Panc1 (cell line): Measurements from ENCODE around the gene TIMM44. TPM values are rescaled to one million over a fixed set of nuclear protein-coding genes. Genes with fewer than 3 reads are reported as not detected.

Source experiments
- ATAC-seq: fragments of 200-7000 bp; cut with Tn5 transposase; 2 replicates; pipeline ENCODE4 v1.9.1; 2020; ENCODE audit warnings: mild to moderate bottlenecking, moderate library complexity
- BruUV-seq: library from RNA; stranded (reverse); fragments of 400-500 nt; replicated peaks from 2 replicates; lab custom pipeline; 2021; lab: Mats Ljungman, UMichigan
- CTCF ChIA-PET: fragments of 300-600 bp; sonication (Branson Sonifier 250); formaldehyde crosslinking; loops from one replicate; lab custom pipeline; 2022; ENCODE audit warnings: antibody characterized with exemption; lab: Charles Lee
- POLR2A ChIA-PET: fragments of 300-600 bp; sonication (Branson Sonifier 250); formaldehyde crosslinking; loops from one replicate; lab custom pipeline; 2022; ENCODE audit warnings: antibody characterized with exemption; lab: Charles Lee
- DNase-seq: peaks from one replicate; pipeline ENCODE4 v3.0.0-alpha.2; 2010; ENCODE audit warnings: low read depth, low spot score
- H3K27ac ChIP-seq: 2 replicates; pipeline ENCODE4 v1.5.1; 2011; ENCODE audit warnings: mild to moderate bottlenecking, low read length, inconsistent platforms
- H3K27me3 ChIP-seq: fragments of 200-500 bp; sonication (Bioruptor generic); 2 replicates; pipeline ENCODE4 v1.6.0; 2014; ENCODE audit warnings: low read length, inconsistent platforms; ENCODE audit not compliant: control insufficient read depth, insufficient read depth
- H3K36me3 ChIP-seq: fragments of 200-500 bp; sonication (Bioruptor generic); 2 replicates; pipeline ENCODE4 v1.5.1; 2014; ENCODE audit warnings: inconsistent platforms, mild to moderate bottlenecking, low read length, moderate library complexity; ENCODE audit not compliant: control insufficient read depth, insufficient read depth
- H3K4me1 ChIP-seq: 2 replicates; pipeline ENCODE4 v1.5.1; 2011; ENCODE audit warnings: inconsistent platforms, mild to moderate bottlenecking, low read length, moderate library complexity; ENCODE audit not compliant: control insufficient read depth, insufficient read depth
- H3K4me3 ChIP-seq, 2 experiments: 2 replicates each; pipeline ENCODE4 v1.5.1; 2011 to 2012; ENCODE audit warnings: low read depth in 2 of 2, low read length in 2 of 2, mild to moderate bottlenecking in 2 of 2, inconsistent platforms in 1 of 2, moderate library complexity in 1 of 2
- H3K9me3 ChIP-seq: fragments of 200-500 bp; sonication (Bioruptor generic); 2 replicates; pipeline ENCODE4 v1.5.1; 2014; ENCODE audit warnings: low read depth, mild to moderate bottlenecking, inconsistent platforms, low read length, moderate library complexity; ENCODE audit not compliant: control insufficient read depth, insufficient read depth
- CTCF ChIP-seq: fragments of 450-650 bp; IDR thresholded peaks from 2 replicates; pipeline ENCODE4 v1.5.1; 2017; ENCODE audit warnings: mild to moderate bottlenecking
- POLR2AphosphoS5 ChIP-seq: IDR thresholded peaks from 2 replicates; pipeline ENCODE4 v1.6.1; 2012; ENCODE audit warnings: mild to moderate bottlenecking, low read depth, low read length, moderate library complexity
- REST ChIP-seq, 2 experiments: IDR thresholded peaks; 2 replicates each; pipeline ENCODE4 v1.6.1; 2011 to 2012; ENCODE audit warnings: low read depth in 2 of 2, control low read depth in 1 of 2, low read length in 1 of 2, mild to moderate bottlenecking in 1 of 2, moderate library complexity in 1 of 2; ENCODE audit not compliant: insufficient read depth in 1 of 2
- SIN3A ChIP-seq: IDR thresholded peaks from 2 replicates; pipeline ENCODE4 v1.6.1; 2012; ENCODE audit warnings: low read depth, mild to moderate bottlenecking, low read length, moderate library complexity, borderline replicate concordance; ENCODE audit not compliant: insufficient read depth
- TCF7L2 ChIP-seq: IDR thresholded peaks from 2 replicates; pipeline ENCODE4 v1.6.1; 2011; ENCODE audit warnings: mild to moderate bottlenecking, low read depth, low read length, inconsistent platforms
- in situ Hi-C: cut with HindIII; loops from 2 replicates; pipeline ENCODE4 v1.10.0; 2016; ENCODE audit warnings: low sequenced_read_pairs, low pct_unique_long_range_greater_than_20kb
- intact Hi-C: fragments of 100-400 bp; cut with micrococcal nuclease; formaldehyde crosslinking; loops from one replicate; pipeline ENCODE4 v1.10.0; 2022; ENCODE audit not compliant: unreplicated experiment
- total RNA-seq: library from RNA; stranded (reverse); gene quantifications from one replicate; pipeline ENCODE4 v1.2.1, GENCODE V29; 2021; ENCODE audit not compliant: unreplicated experiment

TIMM44 gene
- total RNA-seq, 1 experiment from 2014 or later = 105 TPM

GRCh38 chr19:7955696-7956095, 12.2 kb upstream of the TIMM44 start:
- no TSS peak for BruUV-seq

GRCh38 chr19:7953576-7953975, 10.1 kb upstream of the TIMM44 start:
- Histone ChIP-seq H3K4me1 (peaks cover 3% of the 10 kb centered on the region; the same call in 1 of the 2 replicates), H3K36me3 (no peaks in the 10 kb centered on the region), H3K27ac (no peak overlapping the region; the same call in 1 of the 2 replicates), H3K9me3 (no peaks in the 10 kb centered on the region), H3K4me3 (no peak overlapping the region), H3K27me3 (no peaks in the 10 kb centered on the region)
- in situ Hi-C loops = no loop called here
- DNase-seq = no peak
- TF ChIP-seq REST (IDR thresholded peaks at IDR 0.05; ENCODE audit: insufficient read depth in 1 of 2, low read depth in 2 of 2, low read length in 1 of 2) (no peak), SIN3A (no peak), POLR2AphosphoS5 (no peak), CTCF (no peak), TCF7L2 (no peak)
- ChIA-PET POLR2A (no interaction called here), CTCF (no interaction called here)
- ATAC-seq = no peak
- intact Hi-C loops = no loop called here
- no TSS peak for BruUV-seq

More at GRCh38 chr19:7955696-7956095, 12.2 kb upstream of the TIMM44 start:
- ATAC-seq (no peak), DNase-seq (no peak)
- no peaks in the 10 kb centered on the region for H3K27me3 ChIP-seq
- intact Hi-C loops = no loop called here
- no peak overlapping the region for H3K27ac ChIP-seq
- no peak overlapping the region for H3K4me3 ChIP-seq
- no peaks in the 10 kb centered on the region for H3K9me3 ChIP-seq
- peaks cover 3% of the 10 kb centered on the region; the same call in 1 of the 2 replicates for H3K4me1 ChIP-seq
- TF ChIP-seq REST (IDR thresholded peaks at IDR 0.05; ENCODE audit: insufficient read depth in 1 of 2, low read depth in 2 of 2, low read length in 1 of 2) = no peak
- TF ChIP-seq POLR2AphosphoS5 = no peak
- no peak for TF ChIP-seq TCF7L2
- no peak for TF ChIP-seq CTCF
- no peak for TF ChIP-seq SIN3A
- ChIA-PET CTCF (no interaction called here), POLR2A (no interaction called here)
- no peaks in the 10 kb centered on the region; the same call in 1 of the 2 replicates for H3K36me3 ChIP-seq
- in situ Hi-C loops = no loop called here
